AG09309 (cell line): ENCODE results near the gene EBF3.

ENCODE experiments used
- DNase-seq: peaks from one replicate; pipeline ENCODE4 v3.0.0-alpha.2; 2010; ENCODE audit warnings: low read depth
- H3K4me3 ChIP-seq: 2 replicates; pipeline ENCODE4 v1.5.1; 2011; ENCODE audit warnings: mild to moderate bottlenecking, low read depth, low read length, moderate library complexity; ENCODE audit not compliant: control insufficient read depth
- CTCF ChIP-seq: IDR thresholded peaks from 2 replicates; pipeline ENCODE4 v1.5.1; 2011; ENCODE audit warnings: mild to moderate bottlenecking, low read depth, low read length, inconsistent platforms; ENCODE audit not compliant: insufficient read depth, control insufficient read depth; ENCODE audit errors: missing control alignments

The EBF3 gene

GRCh38 chr10:129866894-129867293 is 97.2 kb downstream of the EBF3 start:
- no peak for TF ChIP-seq CTCF
- DNase-seq = no peak
- no peak overlapping the region for H3K4me3 ChIP-seq

- TF ChIP-seq CTCF = no peak
- H3K4me3 ChIP-seq = no peak overlapping the region
- no peak for DNase-seq
These were observed 98.1 kb downstream of the EBF3 start for GRCh38 chr10:129865960-129866359.

- TF ChIP-seq CTCF = no peak
- H3K4me3 ChIP-seq = no peak overlapping the region
- DNase-seq = no peak
These were observed 98.7 kb downstream of the EBF3 start for GRCh38 chr10:129865413-129865812.

- no peak for DNase-seq
- TF ChIP-seq CTCF = no peak
- no peak overlapping the region for H3K4me3 ChIP-seq
These were observed 99.4 kb downstream of the EBF3 start for GRCh38 chr10:129864601-129865126.

- H3K4me3 ChIP-seq = no peak overlapping the region
- no peak for DNase-seq
- no peak for TF ChIP-seq CTCF
These were observed 100.0 kb downstream of the EBF3 start for GRCh38 chr10:129864082-129864481.

- H3K4me3 ChIP-seq = no peak overlapping the region
- DNase-seq = no peak
- TF ChIP-seq CTCF = no peak
These were observed 100.8 kb downstream of the EBF3 start for GRCh38 chr10:129863201-129863663.
